RWPE1 (cell line): ENCODE results near the gene ZNF561.

ENCODE experiments used
- CTCF ChIA-PET: fragments of 350-600 bp; sonication (Branson Sonifier 250); formaldehyde crosslinking; extraction: SDS; loops from one replicate; lab custom pipeline; 2021; lab: Yijun Ruan, JAX
- POLR2A ChIA-PET: fragments of 400-600 bp; formaldehyde crosslinking; extraction: SDS; loops from one replicate; lab custom pipeline; 2020; ENCODE audit warnings: antibody characterized with exemption; ENCODE audit not compliant: low non-redundant PET; lab: Yijun Ruan, JAX
- DNase-seq: peaks from one replicate; pipeline ENCODE4 v3.0.0; 2012; ENCODE audit warnings: low spot score
- H3K27ac ChIP-seq: fragments of 450-650 bp; 2 replicates; pipeline ENCODE4 v1.5.1; 2017
- TF ChIP-seq, protein P1 (sequence below): fragments of 450-650 bp; conservative IDR thresholded peaks from 2 replicates; pipeline ENCODE4 v1.5.1; 2017; ENCODE audit warnings: low read depth, mild to moderate bottlenecking

Gene ZNF561

DNA sequence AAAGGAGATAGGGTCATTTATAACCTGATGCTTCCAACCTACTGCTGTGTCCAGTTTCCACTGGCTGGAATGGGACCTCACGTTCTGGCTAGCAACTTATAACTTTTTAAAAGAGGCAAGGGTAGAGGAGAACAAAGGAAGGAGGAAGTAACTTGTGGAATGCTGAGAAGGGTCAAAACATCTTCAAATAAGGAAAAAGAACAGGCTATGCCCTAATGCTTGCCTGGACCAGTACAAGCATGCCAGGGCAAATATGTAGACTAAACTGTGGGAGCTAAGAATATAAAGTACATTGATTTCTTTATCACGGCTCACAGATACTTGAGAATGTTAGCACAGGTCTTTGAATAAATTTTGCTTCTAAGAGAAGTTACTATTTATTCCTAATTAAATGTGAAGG lies 1.5 kb upstream of the ZNF561 start:
- H3K27ac ChIP-seq: no peak overlapping the region
- peak; percentile 15 for DNase-seq
- CTCF ChIA-PET: interaction anchor here (0.6 kb wide), 2 partner anchors 10 to 21 kb away, joined by 4 to 5 read pairs; no protein-coding TSS in a partner anchor
- POLR2A ChIA-PET: interaction anchor here (1.5 kb wide), 1 partner anchor 38 kb away, joined by 3 read pairs; no protein-coding TSS in a partner anchor
- TF ChIP-seq, protein P1, sequence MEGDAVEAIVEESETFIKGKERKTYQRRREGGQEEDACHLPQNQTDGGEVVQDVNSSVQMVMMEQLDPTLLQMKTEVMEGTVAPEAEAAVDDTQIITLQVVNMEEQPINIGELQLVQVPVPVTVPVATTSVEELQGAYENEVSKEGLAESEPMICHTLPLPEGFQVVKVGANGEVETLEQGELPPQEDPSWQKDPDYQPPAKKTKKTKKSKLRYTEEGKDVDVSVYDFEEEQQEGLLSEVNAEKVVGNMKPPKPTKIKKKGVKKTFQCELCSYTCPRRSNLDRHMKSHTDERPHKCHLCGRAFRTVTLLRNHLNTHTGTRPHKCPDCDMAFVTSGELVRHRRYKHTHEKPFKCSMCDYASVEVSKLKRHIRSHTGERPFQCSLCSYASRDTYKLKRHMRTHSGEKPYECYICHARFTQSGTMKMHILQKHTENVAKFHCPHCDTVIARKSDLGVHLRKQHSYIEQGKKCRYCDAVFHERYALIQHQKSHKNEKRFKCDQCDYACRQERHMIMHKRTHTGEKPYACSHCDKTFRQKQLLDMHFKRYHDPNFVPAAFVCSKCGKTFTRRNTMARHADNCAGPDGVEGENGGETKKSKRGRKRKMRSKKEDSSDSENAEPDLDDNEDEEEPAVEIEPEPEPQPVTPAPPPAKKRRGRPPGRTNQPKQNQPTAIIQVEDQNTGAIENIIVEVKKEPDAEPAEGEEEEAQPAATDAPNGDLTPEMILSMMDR: no peak

DNA sequence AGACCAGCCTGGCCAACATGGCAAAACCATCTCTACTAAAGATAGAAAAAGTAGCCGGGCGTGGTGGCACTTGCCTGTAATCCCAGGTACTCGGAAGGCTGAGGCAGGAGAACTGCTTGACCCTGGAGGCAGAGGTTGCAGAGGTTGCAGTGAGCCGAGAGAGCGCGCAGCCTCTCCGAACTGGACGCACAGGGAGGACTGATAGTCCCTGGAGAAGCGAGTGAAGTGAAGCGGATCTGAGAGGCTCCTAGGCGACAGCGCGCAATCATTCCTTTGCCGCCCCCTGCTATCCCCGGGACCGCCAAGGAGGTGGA lies 233 bp downstream of the ZNF561 start:
- no peak for DNase-seq
- POLR2A ChIA-PET: no interaction called here

DNA sequence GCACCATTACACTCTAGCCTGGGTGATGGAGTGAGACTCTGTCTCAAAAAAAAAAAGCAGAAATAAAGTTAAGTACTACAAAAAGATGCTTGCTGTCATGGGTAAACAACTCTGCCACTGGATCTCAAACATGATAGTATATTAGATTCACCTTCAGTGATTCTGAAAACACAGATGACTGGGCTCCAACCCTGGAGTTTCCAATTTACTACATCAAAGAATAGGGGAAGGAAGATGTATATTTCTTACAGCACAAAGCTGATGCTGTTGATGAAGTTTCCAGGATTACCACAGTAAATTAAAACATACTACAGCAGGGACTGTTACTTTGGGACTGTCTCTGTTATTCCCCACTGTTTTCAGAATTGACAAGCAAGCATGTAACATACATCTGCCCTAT lies 5.2 kb downstream of the ZNF561 start:
- TF ChIP-seq, protein P1: no peak
- ChIA-PET POLR2A (no interaction called here), CTCF (no interaction called here)

More for the DNA sequence above, 233 bp downstream of the ZNF561 start:
- CTCF ChIA-PET: no interaction called here
- TF ChIP-seq, protein P1: no peak
- peak overlapping the region; percentile 95 for H3K27ac ChIP-seq

DNA sequence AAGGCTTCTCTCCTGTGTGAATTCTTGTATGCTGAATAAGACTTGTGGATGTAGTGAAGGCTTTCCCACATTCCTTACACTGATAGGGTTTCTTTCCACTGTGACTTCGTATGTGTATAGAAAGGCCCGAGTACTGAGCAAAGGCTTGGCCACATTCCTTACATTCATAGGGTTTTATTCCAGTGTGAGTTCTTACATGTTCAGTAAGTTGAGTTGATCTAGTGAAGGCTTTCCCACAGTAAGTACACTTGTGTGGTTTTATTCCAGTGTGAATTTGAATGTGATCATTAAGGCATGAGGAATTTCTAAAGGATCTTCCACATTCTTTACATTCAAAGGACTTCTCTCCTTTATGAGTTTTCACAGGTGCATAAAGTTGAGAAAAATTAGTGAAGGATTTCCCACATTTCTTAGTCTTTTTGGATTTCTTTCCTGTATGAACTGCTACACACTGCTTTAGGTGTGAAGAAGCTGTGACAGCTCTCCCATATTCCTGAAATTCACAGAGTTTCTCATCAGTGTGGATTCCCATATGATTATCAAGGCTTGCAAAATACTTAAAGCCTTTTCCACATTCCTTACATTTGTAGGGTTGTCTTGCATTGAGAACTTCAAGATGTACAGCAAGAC lies 10.4 kb downstream of the ZNF561 start:
- TF ChIP-seq, protein P1: no peak
- POLR2A ChIA-PET: no interaction called here
- DNase-seq: no peak
- H3K27ac ChIP-seq: no peak overlapping the region
- CTCF ChIA-PET: no interaction called here

More for the DNA sequence above, 5.2 kb downstream of the ZNF561 start:
- no peak for DNase-seq
- no peak overlapping the region for H3K27ac ChIP-seq

DNA sequence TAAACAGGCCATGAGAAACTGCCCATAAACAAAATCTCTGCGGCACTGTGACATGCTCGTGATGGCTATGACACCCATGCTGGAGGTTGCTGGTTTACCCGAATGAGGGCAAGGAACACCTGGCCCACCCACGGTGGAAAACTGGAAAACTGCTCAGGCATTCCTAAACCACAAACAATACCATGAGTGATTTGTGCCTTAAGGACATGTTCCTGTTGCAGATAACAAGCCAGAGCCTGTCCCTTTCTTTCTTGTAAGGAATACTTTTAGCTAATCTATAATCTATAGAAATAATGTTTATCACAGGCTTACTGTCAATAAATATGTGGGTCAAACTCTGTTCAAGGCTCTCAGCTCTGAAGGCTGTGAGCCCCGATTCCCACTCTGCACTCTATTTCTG lies 12.1 kb downstream of the ZNF561 start:
- DNase-seq: no peak
- CTCF ChIA-PET: no interaction called here
- POLR2A ChIA-PET: no interaction called here
- TF ChIP-seq, protein P1: no peak
- H3K27ac ChIP-seq: no peak overlapping the region

DNA sequence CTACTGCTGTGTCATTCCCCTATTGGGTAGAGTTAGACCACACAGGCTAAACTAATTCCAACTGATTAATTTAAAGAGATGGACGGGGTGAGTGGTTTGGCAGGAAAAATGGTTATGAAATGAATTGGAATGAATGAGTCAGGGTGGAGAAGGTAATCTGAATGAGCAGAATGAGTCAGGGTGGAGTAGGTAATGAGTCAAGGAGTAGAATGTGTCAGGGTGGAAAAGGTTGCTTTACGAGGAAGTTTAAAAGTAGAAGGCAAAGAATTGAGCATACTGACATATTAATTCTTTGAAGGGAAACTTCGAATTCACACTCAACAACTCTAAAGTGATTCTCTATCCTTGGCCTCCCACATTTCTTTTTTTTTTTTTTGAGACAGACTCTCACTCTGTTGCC lies 24.0 kb downstream of the ZNF561 start:
- POLR2A ChIA-PET: no interaction called here

More for the DNA sequence above, 24.0 kb downstream of the ZNF561 start:
- TF ChIP-seq, protein P1: no peak
- peak; percentile 91 for DNase-seq
- H3K27ac ChIP-seq: peak overlapping the region; percentile 77
- CTCF ChIA-PET: no interaction called here
